OCI-LY7 (cell line): ENCODE data around the gene CEACAM6. TPM values are rescaled to one million over a fixed set of nuclear protein-coding genes. Genes with fewer than 3 reads are reported as not detected.

Experiments
- Bru-seq: library from RNA; stranded (reverse); fragments of 400-500 nt; gene quantifications from one replicate; lab custom pipeline; 2021; lab: Mats Ljungman, UMichigan
- BruChase-seq, 2 experiments: library from RNA; stranded (reverse); fragments of 400-500 nt; gene quantifications; one replicate each; lab custom pipeline; 2021; lab: Mats Ljungman, UMichigan
- BruUV-seq: library from RNA; stranded (reverse); fragments of 400-500 nt; replicated peaks from 2 replicates; lab custom pipeline; 2021; lab: Mats Ljungman, UMichigan
- CTCF ChIA-PET: fragments of 300-600 bp; sonication (Branson Sonifier 250); formaldehyde crosslinking; loops from one replicate; lab custom pipeline; 2022; ENCODE audit warnings: antibody characterized with exemption; ENCODE audit not compliant: unreplicated experiment; lab: Charles Lee
- POLR2A ChIA-PET: fragments of 300-600 bp; sonication (Branson Sonifier 250); formaldehyde crosslinking; loops from one replicate; lab custom pipeline; 2022; ENCODE audit warnings: antibody characterized with exemption; lab: Charles Lee
- DNase-seq: peaks from one replicate; pipeline ENCODE4 v3.0.0-alpha.2; 2015; ENCODE audit warnings: low spot score
- H2AFZ ChIP-seq: fragments of 200-600 bp; sonication (generic), shearing (Covaris generic); 2 replicates; pipeline ENCODE4 v1.6.1; 2014; ENCODE audit warnings: mild to moderate bottlenecking, antibody characterized with exemption, low read length, moderate library complexity
- H3K27ac ChIP-seq: fragments of 200-600 bp; sonication (generic); 2 replicates; pipeline ENCODE4 v1.5.1; 2014; ENCODE audit warnings: mixed run types, low read depth, mild to moderate bottlenecking, moderate library complexity, low read length, inconsistent platforms; ENCODE audit not compliant: poor library complexity, severe bottlenecking
- H3K36me3 ChIP-seq: fragments of 200-600 bp; sonication (generic); 2 replicates; pipeline ENCODE4 v1.6.1; 2014; ENCODE audit warnings: mild to moderate bottlenecking, antibody characterized with exemption, low read length, moderate library complexity, mixed read lengths; ENCODE audit not compliant: insufficient read depth
- H3K4me1 ChIP-seq: fragments of 200-600 bp; sonication (generic); 2 replicates; pipeline ENCODE4 v1.5.1; 2014; ENCODE audit warnings: mild to moderate bottlenecking, low read length; ENCODE audit not compliant: insufficient read depth, poor library complexity, severe bottlenecking
- H3K4me2 ChIP-seq: fragments of 200-600 bp; sonication (generic); 2 replicates; pipeline ENCODE4 v1.6.1; 2014; ENCODE audit warnings: mild to moderate bottlenecking, low read length
- H3K4me3 ChIP-seq: fragments of 200-600 bp; sonication (generic); 2 replicates; pipeline ENCODE4 v1.5.1; 2014; ENCODE audit warnings: mild to moderate bottlenecking, low read depth, low read length; ENCODE audit not compliant: poor library complexity, severe bottlenecking
- H3K79me2 ChIP-seq: fragments of 200-600 bp; sonication (generic); 2 replicates; pipeline ENCODE4 v1.6.1; 2016; ENCODE audit warnings: low read depth, mild to moderate bottlenecking, low read length, moderate library complexity, mixed read lengths; ENCODE audit not compliant: insufficient read depth
- H3K9me2 ChIP-seq: fragments of 200-600 bp; sonication (generic); 2 replicates; pipeline ENCODE4 v1.6.1; 2016; ENCODE audit warnings: mild to moderate bottlenecking, low read length, mixed read lengths; ENCODE audit not compliant: insufficient read depth
- H3K9me3 ChIP-seq: fragments of 200-600 bp; sonication (generic); 2 replicates; pipeline ENCODE4 v1.6.1; 2014; ENCODE audit warnings: mild to moderate bottlenecking, mixed run types, low read length, mixed read lengths
- H4K20me1 ChIP-seq: fragments of 200-600 bp; sonication (generic); 2 replicates; pipeline ENCODE4 v1.6.1; 2014; ENCODE audit warnings: mild to moderate bottlenecking, antibody characterized with exemption, low read length, moderate library complexity, mixed read lengths; ENCODE audit not compliant: insufficient read depth
- EZH2phosphoT487 ChIP-seq: fragments of 200-600 bp; sonication (generic); IDR thresholded peaks from 2 replicates; pipeline ENCODE4 v1.6.1; 2018; ENCODE audit warnings: low read depth, borderline replicate concordance, mild to moderate bottlenecking, mixed run types, antibody characterized with exemption, low read length, moderate library complexity, mixed read lengths
- intact Hi-C: fragments of 100-400 bp; cut with micrococcal nuclease; formaldehyde crosslinking; loops from one replicate; pipeline ENCODE4 v1.10.0; 2022; ENCODE audit not compliant: unreplicated experiment
- long read RNA-seq: library from polyadenylated mRNA; stranded (forward); transcript quantifications from one replicate; pipeline ENCODE4 v2.0.0, GENCODE V29; 2022
- total RNA-seq, 2 experiments: library from RNA; depleted of rRNA in 1 of 2; stranded (reverse); fragments of >200 nt in 1 of 2; shearing (Covaris generic) in 1 of 2; gene quantifications; 2 replicates each; pipeline ENCODE4 v1.2.3, GENCODE V29; 2014 to 2022
- TF ChIP-seq, protein P1 (sequence below): fragments of 200-600 bp; sonication (generic); conservative IDR thresholded peaks from 2 replicates; pipeline ENCODE4 v1.5.1; 2014; ENCODE audit warnings: mild to moderate bottlenecking, antibody characterized with exemption, low read length, moderate library complexity, mixed read lengths

The CEACAM6 gene
- not detected in 2 replicates for total RNA-seq (2014; rRNA removed; shearing (Covaris generic))
- not detected in 2 replicates for total RNA-seq (2022)
- percentile 19 among the genes with signal in this experiment for Bru-seq, nascent RNA
- percentile 10 among the genes with signal in this experiment for BruChase-seq, experiment 1, labeled RNA remaining after a 6-hour chase
- BruChase-seq, experiment 2, labeled RNA remaining after a 2-hour chase: percentile 17 among the genes with signal in this experiment
- long read RNA-seq: 0 reads

DNA sequence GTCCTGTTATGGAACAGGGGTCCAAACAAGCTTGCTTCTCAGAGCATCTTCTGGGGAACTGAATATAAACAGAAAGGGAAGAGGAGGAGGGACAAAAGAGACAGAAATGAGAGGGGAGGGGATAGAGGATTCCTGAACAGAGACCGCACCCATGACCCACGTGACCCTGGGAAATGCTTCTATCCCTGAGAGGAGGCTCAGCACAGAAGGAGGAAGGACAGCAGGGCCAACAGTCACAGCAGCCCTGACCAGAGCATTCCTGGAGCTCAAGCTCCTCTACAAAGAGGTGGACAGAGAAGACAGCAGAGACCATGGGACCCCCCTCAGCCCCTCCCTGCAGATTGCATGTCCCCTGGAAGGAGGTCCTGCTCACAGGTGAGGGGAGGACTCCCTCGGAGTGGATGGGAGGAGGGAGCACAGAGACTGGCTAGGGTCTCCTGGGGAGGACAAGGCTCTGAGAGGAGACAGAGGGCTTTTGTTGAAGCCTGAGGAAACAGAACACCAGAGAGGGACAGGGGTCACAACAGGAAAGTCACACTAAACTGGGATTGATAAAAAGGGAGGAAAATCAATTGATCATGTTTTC lies at the start of gene CEACAM6:
TSS of gene CEACAM6 (plus strand) at position 203 of the 586 bp plus-strand sequence. CDS start at position 312, 109 bp downstream.
- CTCF ChIA-PET: no interaction called here
- Histone ChIP-seq H3K27ac (no peak within 1 kb of the TSS), H3K4me3 (no peak within 1 kb of the TSS), H3K36me3 (no peaks in the 10 kb centered on the region), H4K20me1 (no peaks in the 10 kb centered on the region), H3K9me3 (no peaks in the 10 kb centered on the region), H3K4me2 (no peak within 1 kb of the TSS), H3K4me1 (peaks cover 16% of the 10 kb centered on the region), H2AFZ (no peak within 1 kb of the TSS), H3K79me2 (no peaks in the 10 kb centered on the region), H3K9me2 (no peaks in the 10 kb centered on the region)
- POLR2A ChIA-PET: no interaction called here
- DNase-seq: no peak
- BruUV-seq: no TSS peak
- TF ChIP-seq, protein P1, sequence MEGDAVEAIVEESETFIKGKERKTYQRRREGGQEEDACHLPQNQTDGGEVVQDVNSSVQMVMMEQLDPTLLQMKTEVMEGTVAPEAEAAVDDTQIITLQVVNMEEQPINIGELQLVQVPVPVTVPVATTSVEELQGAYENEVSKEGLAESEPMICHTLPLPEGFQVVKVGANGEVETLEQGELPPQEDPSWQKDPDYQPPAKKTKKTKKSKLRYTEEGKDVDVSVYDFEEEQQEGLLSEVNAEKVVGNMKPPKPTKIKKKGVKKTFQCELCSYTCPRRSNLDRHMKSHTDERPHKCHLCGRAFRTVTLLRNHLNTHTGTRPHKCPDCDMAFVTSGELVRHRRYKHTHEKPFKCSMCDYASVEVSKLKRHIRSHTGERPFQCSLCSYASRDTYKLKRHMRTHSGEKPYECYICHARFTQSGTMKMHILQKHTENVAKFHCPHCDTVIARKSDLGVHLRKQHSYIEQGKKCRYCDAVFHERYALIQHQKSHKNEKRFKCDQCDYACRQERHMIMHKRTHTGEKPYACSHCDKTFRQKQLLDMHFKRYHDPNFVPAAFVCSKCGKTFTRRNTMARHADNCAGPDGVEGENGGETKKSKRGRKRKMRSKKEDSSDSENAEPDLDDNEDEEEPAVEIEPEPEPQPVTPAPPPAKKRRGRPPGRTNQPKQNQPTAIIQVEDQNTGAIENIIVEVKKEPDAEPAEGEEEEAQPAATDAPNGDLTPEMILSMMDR: no peak
- no peak for TF ChIP-seq EZH2phosphoT487
- intact Hi-C loops: no loop called here

DNA sequence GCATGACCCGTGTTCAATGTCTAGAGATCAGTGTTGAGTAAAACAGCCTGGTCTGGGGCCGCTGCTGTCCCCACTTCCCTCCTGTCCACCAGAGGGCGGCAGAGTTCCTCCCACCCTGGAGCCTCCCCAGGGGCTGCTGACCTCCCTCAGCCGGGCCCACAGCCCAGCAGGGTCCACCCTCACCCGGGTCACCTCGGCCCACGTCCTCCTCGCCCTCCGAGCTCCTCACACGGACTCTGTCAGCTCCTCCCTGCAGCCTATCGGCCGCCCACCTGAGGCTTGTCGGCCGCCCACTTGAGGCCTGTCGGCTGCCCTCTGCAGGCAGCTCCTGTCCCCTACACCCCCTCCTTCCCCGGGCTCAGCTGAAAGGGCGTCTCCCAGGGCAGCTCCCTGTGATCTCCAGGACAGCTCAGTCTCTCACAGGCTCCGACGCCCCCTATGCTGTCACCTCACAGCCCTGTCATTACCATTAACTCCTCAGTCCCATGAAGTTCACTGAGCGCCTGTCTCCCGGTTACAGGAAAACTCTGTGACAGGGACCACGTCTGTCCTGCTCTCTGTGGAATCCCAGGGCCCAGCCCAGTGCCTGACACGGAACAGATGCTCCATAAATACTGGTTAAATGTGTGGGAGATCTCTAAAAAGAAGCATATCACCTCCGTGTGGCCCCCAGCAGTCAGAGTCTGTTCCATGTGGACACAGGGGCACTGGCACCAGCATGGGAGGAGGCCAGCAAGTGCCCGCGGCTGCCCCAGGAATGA lies 48.4 kb upstream of the CEACAM6 start:
- H4K20me1 ChIP-seq: no peaks in the 10 kb centered on the region; the same call in 1 of the 2 replicates
- no peak overlapping the region for H2AFZ ChIP-seq
- ChIA-PET POLR2A (no interaction called here), CTCF (interaction anchor here (0.6 to 1.1 kb wide), 2 partner anchors 16 to 157 kb away, joined by 3 read pairs; no protein-coding TSS in a partner anchor)
- intact Hi-C loops: loop anchor here (1.0 kb wide), 2 partner anchors 39 to 114 kb away; no protein-coding TSS in a partner anchor
- TF ChIP-seq, protein P1: peak; percentile 100
- no peak for TF ChIP-seq EZH2phosphoT487
- H3K9me3 ChIP-seq: no peaks in the 10 kb centered on the region
- H3K27ac ChIP-seq: no peak overlapping the region
- no TSS peak for BruUV-seq
- no peaks in the 10 kb centered on the region for H3K36me3 ChIP-seq
- DNase-seq: peak; percentile 76
- peak overlapping the region; percentile 45 for H3K4me3 ChIP-seq
- no peaks in the 10 kb centered on the region for H3K4me1 ChIP-seq
- H3K9me2 ChIP-seq: no peaks in the 10 kb centered on the region
- H3K79me2 ChIP-seq: no peaks in the 10 kb centered on the region
- H3K4me2 ChIP-seq: peak overlapping the region; percentile 62
